GM23248 (cell line): ENCODE data around the gene SEMA4D. TPM values are rescaled to one million over a fixed set of nuclear protein-coding genes. Genes with fewer than 3 reads are reported as not detected.
"Not testable (repeated sequence)": the region's sequence is repeated elsewhere in the genome, so short reads cannot be mapped to it uniquely, and the experiment has no call there.

Experiments
- DNase-seq: peaks from one replicate; pipeline ENCODE4 v3.0.0-alpha.2; 2015
- H2AFZ ChIP-seq: fragments of 200-600 bp; sonication (generic); 2 replicates; pipeline ENCODE4 v1.6.1; 2016; ENCODE audit warnings: antibody characterized with exemption
- H3F3A ChIP-seq: fragments of 200-600 bp; sonication (generic); 2 replicates; pipeline ENCODE4 v1.6.1; 2016; ENCODE audit warnings: mild to moderate bottlenecking, antibody characterized with exemption, mixed run types; ENCODE audit not compliant: insufficient read depth
- H3K27ac ChIP-seq: fragments of 200-600 bp; sonication (generic); 2 replicates; pipeline ENCODE4 v1.5.1; 2016; ENCODE audit warnings: mild to moderate bottlenecking
- H3K27me3 ChIP-seq: fragments of 200-600 bp; sonication (generic); replicated peaks from 2 replicates; pipeline ENCODE4 v1.6.1; 2016; ENCODE audit warnings: mild to moderate bottlenecking; ENCODE audit not compliant: insufficient read depth
- H3K36me3 ChIP-seq: fragments of 200-600 bp; sonication (generic); 2 replicates; pipeline ENCODE4 v1.6.1; 2016; ENCODE audit warnings: low read depth, mild to moderate bottlenecking
- H3K4me1 ChIP-seq: fragments of 200-600 bp; sonication (generic); 2 replicates; pipeline ENCODE4 v1.6.1; 2016; ENCODE audit warnings: mild to moderate bottlenecking; ENCODE audit not compliant: insufficient read depth
- H3K4me2 ChIP-seq: fragments of 200-600 bp; sonication (generic); one replicate; pipeline ENCODE4 v1.6.1; 2016; ENCODE audit warnings: mild to moderate bottlenecking; ENCODE audit not compliant: unreplicated experiment
- H3K4me3 ChIP-seq: fragments of 200-600 bp; sonication (generic); 2 replicates; pipeline ENCODE4 v1.5.1; 2016; ENCODE audit warnings: mild to moderate bottlenecking
- H3K79me2 ChIP-seq: fragments of 200-600 bp; sonication (generic); 2 replicates; pipeline ENCODE4 v1.6.1; 2016; ENCODE audit warnings: mild to moderate bottlenecking; ENCODE audit not compliant: insufficient read depth
- H3K9ac ChIP-seq: fragments of 200-600 bp; sonication (generic); 2 replicates; pipeline ENCODE4 v1.6.1; 2016; ENCODE audit warnings: mild to moderate bottlenecking
- H3K9me2 ChIP-seq: fragments of 200-600 bp; sonication (generic); 2 replicates; pipeline ENCODE4 v1.6.1; 2016; ENCODE audit warnings: mixed run types, mild to moderate bottlenecking, moderate library complexity; ENCODE audit not compliant: insufficient read depth
- H3K9me3 ChIP-seq: fragments of 200-600 bp; sonication (generic); one replicate; pipeline ENCODE4 v1.6.1; 2017; ENCODE audit warnings: low read depth
- H4K20me1 ChIP-seq: fragments of 200-600 bp; sonication (generic); 2 replicates; pipeline ENCODE4 v1.6.0; 2016; ENCODE audit not compliant: insufficient read depth
- EZH2 ChIP-seq: fragments of 200-600 bp; sonication (generic); IDR thresholded peaks from 2 replicates; pipeline ENCODE4 v1.6.1; 2018; ENCODE audit warnings: antibody characterized with exemption, mild to moderate bottlenecking; ENCODE audit not compliant: insufficient read depth, poor library complexity, severe bottlenecking
- EZH2phosphoT487 ChIP-seq: fragments of 200-600 bp; sonication (generic); IDR thresholded peaks from 2 replicates; pipeline ENCODE4 v1.6.1; 2018; ENCODE audit warnings: antibody characterized with exemption, moderate library complexity, mild to moderate bottlenecking, low read depth; ENCODE audit not compliant: insufficient read depth
- WGBS, 2 experiments: methylation state at CpG; one replicate each; pipeline ENCODE4 v1.1.6; 2015 to 2017; ENCODE audit warnings: low lambda C conversion rate in 2 of 2, low coverage in 1 of 2; ENCODE audit errors: missing lambda C conversion rate in 2 of 2; 5-methylcytosine and 5-hydroxymethylcytosine counted together
- in situ Hi-C: fragments of 300-500 bp; cut with MboI; formaldehyde crosslinking; loops from 2 replicates; pipeline ENCODE4 v1.15.0; 2020
- polyA plus RNA-seq: library from polyadenylated mRNA; unstranded; fragments of >200 nt; fragmentation: Nextera tagmentation; extraction: Ambion mirVana; gene quantifications from 2 replicates; pipeline ENCODE4 v1.2.1, GENCODE V29; 2016
- total RNA-seq: library from RNA; depleted of rRNA; stranded (reverse); fragments of >200 nt; shearing (Covaris generic); gene quantifications from 2 replicates; pipeline ENCODE4 v1.2.3, GENCODE V29; 2014

Gene SEMA4D
- total and polyA plus RNA-seq, 2 experiments from 2014 or later: 0.11 TPM

DNA sequence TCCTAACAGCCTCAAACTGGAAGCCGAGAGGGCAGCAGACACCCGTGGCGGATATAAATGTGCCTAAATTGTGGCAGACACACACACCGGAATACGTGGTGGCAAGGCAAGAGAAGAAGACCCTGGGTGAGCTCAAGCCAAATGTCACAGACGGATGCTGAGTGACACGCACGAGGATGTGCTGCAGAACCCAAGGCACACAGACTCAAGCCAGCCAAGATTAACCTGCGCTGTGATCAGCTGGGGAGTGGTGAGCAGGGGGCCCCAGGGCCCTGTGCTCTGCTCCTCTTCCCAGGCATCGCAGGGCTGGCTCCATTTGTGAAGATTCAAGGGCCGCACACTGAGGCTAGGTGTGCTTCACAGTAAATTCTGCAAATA, 16.4 kb downstream of the SEMA4D start:
- WGBS, 2 experiments: 83% methylated on average over 11 of the region's 11 CpGs
- H3K4me2 ChIP-seq: no peak overlapping the region

DNA sequence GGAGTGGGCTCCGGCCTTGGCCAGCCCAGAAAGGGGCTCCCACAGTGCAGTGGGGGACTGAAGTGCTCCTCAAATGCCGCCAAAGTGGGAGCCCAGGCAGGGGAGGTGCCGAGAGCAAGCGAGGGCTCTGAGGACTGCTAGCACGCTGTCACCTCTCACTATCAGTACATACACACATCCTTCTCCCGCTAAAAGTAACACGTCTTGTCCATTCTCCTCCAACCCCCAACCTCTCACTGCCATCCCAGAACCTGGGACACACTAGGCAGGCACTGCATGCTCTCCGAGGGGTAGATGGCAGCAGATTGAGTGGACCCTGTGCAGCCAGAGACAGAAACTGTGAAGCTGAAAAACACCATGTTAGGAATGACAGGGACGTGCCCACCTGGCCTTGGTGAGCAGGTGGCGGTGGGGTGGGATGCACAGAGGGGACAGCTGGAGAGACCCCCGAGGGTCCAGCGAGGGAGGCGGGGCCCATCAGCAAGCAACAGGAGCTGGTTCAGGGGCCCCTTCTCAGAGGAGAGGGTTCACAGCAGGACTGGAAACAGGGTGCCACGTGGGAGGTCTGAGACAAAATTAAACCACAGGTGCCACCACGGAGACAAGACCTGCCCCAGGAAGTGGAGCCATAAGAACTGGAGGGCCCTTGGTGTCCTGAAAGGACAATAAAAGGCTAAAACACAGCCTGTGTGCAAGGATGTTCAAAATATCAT, 16.9 kb downstream of the SEMA4D start:
- no peak for TF ChIP-seq EZH2
- no peak for TF ChIP-seq EZH2phosphoT487
- in situ Hi-C loops: no loop called here

More for the DNA sequence above, 16.4 kb downstream of the SEMA4D start:
- Histone ChIP-seq H3K4me3 (no peak overlapping the region), H3K27ac (no peak overlapping the region), H3K27me3 (no peaks in the 10 kb centered on the region), H3K79me2 (no peaks in the 10 kb centered on the region), H3K9me3 (no peaks in the 10 kb centered on the region), H3K36me3 (no peaks in the 10 kb centered on the region), H3F3A (no peaks in the 10 kb centered on the region), H4K20me1 (no peaks in the 10 kb centered on the region), H3K4me1 (no peaks in the 10 kb centered on the region), H3K9me2 (no peaks in the 10 kb centered on the region), H3K9ac (no peak overlapping the region), H2AFZ (no peak overlapping the region)
- in situ Hi-C loops: no loop called here
- no peak for DNase-seq
- TF ChIP-seq EZH2phosphoT487 (no peak), EZH2 (no peak)

DNA sequence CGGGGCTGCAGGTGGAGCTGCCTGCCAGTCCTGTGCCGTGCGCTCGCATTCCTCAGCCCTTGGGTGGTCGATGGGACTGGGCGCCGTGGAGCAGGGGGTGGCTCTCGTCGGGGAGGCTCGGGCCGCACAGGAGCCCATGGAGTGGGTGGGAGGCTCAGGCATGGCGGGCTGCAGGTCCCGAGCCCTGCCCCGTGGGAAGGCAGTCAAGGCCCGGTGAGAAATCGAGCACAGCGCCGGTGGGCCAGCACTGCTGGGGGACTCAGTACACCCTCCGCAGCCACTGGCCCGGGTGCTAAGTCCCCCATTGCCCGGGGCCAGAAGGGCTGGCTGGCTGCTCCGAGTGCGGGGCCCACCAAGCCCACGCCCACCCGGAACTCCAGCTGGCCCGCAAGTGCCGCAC, 17.5 kb downstream of the SEMA4D start:
- H3K36me3 ChIP-seq, H3K79me2 ChIP-seq, H3K9me3 ChIP-seq, H2AFZ ChIP-seq, H3K9ac ChIP-seq, H3F3A ChIP-seq, H3K27ac ChIP-seq, H3K27me3 ChIP-seq, H4K20me1 ChIP-seq, in situ Hi-C loops, H3K4me1 ChIP-seq, H3K4me2 ChIP-seq, H3K9me2 ChIP-seq, H3K4me3 ChIP-seq, DNase-seq: not testable (repeated sequence)
- 86 to 88% methylated on average over 17 to 21 of the region's 27 CpGs for WGBS, 2 experiments

More for the DNA sequence above, 16.9 kb downstream of the SEMA4D start:
- Histone ChIP-seq H3K4me3 (no peak overlapping the region), H3F3A (no peaks in the 10 kb centered on the region), H3K27ac (no peak overlapping the region), H2AFZ (no peak overlapping the region), H3K36me3 (no peaks in the 10 kb centered on the region), H3K9me3 (no peaks in the 10 kb centered on the region), H3K27me3 (no peaks in the 10 kb centered on the region), H3K79me2 (no peaks in the 10 kb centered on the region), H3K9me2 (no peaks in the 10 kb centered on the region), H3K4me2 (no peak overlapping the region), H3K9ac (no peak overlapping the region), H4K20me1 (no peaks in the 10 kb centered on the region), H3K4me1 (no peaks in the 10 kb centered on the region)
- DNase-seq: no peak
- 72% methylated on average over 15 of the region's 15 CpGs for WGBS, 2 experiments

DNA sequence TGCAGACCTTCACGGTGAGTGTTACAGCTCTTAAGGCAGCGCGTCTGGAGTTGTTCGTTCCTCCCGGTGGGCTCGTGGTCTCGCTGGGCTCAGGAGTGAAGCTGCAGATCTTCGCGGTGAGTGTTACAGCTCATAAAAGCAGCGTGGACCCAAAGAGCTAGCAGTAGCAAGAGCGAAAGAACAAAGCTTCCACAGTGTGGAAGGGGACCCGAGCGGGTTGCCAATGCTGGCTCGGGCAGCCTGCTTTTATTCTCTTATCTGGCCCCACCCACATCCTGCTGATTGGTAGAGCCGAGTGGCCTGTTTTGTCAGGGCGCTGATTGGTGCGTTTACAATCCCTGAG, 18.3 kb downstream of the SEMA4D start:
- H3K27ac ChIP-seq, H3K4me1 ChIP-seq: not testable (repeated sequence)
- 93 to 94% methylated on average over 8 to 17 of the region's 17 CpGs for WGBS, 2 experiments

More for the DNA sequence above, 18.3 kb downstream of the SEMA4D start:
- H3K9me2 ChIP-seq, H3K9ac ChIP-seq, H3K9me3 ChIP-seq, in situ Hi-C loops, H3K4me3 ChIP-seq, DNase-seq, H3F3A ChIP-seq, H3K27me3 ChIP-seq, H4K20me1 ChIP-seq, H3K36me3 ChIP-seq, H2AFZ ChIP-seq, H3K79me2 ChIP-seq, H3K4me2 ChIP-seq: not testable (repeated sequence)
